Measurements from ENCODE around the gene CDIP1. TPM values are rescaled to one million over a fixed set of nuclear protein-coding genes. Genes with fewer than 3 reads are reported as not detected.

The CDIP1 gene
- total and polyA plus RNA-seq, 2 of the 8 experiments (the other 6 are each of a cell fraction or from before 2014, with no cell fraction given): 56.6 to 76.3 TPM

DNA sequence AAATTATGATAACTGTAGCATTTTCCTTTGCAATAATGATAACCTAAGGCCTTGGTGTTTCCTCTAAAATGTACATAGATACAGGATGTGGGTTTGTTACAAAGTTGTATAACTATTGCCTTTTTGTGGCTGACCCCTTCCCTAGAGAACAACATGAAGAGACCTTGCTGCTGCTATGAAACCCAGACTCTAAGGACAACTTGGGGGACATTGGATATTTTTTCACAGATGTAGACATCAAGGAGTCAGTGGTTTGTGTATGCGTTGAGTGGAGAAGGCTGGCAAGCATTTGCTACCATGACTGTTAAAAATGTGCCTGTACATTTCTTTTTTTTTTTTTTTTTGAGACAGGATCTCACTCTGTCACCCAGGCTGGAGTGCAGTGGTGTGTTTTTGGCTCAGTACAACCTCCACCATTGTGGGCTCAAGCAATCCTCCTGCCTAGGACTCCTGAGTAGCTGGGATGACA, 50.0 kb downstream of the CDIP1 start (continued):
- TF ChIP-seq, protein P1, sequence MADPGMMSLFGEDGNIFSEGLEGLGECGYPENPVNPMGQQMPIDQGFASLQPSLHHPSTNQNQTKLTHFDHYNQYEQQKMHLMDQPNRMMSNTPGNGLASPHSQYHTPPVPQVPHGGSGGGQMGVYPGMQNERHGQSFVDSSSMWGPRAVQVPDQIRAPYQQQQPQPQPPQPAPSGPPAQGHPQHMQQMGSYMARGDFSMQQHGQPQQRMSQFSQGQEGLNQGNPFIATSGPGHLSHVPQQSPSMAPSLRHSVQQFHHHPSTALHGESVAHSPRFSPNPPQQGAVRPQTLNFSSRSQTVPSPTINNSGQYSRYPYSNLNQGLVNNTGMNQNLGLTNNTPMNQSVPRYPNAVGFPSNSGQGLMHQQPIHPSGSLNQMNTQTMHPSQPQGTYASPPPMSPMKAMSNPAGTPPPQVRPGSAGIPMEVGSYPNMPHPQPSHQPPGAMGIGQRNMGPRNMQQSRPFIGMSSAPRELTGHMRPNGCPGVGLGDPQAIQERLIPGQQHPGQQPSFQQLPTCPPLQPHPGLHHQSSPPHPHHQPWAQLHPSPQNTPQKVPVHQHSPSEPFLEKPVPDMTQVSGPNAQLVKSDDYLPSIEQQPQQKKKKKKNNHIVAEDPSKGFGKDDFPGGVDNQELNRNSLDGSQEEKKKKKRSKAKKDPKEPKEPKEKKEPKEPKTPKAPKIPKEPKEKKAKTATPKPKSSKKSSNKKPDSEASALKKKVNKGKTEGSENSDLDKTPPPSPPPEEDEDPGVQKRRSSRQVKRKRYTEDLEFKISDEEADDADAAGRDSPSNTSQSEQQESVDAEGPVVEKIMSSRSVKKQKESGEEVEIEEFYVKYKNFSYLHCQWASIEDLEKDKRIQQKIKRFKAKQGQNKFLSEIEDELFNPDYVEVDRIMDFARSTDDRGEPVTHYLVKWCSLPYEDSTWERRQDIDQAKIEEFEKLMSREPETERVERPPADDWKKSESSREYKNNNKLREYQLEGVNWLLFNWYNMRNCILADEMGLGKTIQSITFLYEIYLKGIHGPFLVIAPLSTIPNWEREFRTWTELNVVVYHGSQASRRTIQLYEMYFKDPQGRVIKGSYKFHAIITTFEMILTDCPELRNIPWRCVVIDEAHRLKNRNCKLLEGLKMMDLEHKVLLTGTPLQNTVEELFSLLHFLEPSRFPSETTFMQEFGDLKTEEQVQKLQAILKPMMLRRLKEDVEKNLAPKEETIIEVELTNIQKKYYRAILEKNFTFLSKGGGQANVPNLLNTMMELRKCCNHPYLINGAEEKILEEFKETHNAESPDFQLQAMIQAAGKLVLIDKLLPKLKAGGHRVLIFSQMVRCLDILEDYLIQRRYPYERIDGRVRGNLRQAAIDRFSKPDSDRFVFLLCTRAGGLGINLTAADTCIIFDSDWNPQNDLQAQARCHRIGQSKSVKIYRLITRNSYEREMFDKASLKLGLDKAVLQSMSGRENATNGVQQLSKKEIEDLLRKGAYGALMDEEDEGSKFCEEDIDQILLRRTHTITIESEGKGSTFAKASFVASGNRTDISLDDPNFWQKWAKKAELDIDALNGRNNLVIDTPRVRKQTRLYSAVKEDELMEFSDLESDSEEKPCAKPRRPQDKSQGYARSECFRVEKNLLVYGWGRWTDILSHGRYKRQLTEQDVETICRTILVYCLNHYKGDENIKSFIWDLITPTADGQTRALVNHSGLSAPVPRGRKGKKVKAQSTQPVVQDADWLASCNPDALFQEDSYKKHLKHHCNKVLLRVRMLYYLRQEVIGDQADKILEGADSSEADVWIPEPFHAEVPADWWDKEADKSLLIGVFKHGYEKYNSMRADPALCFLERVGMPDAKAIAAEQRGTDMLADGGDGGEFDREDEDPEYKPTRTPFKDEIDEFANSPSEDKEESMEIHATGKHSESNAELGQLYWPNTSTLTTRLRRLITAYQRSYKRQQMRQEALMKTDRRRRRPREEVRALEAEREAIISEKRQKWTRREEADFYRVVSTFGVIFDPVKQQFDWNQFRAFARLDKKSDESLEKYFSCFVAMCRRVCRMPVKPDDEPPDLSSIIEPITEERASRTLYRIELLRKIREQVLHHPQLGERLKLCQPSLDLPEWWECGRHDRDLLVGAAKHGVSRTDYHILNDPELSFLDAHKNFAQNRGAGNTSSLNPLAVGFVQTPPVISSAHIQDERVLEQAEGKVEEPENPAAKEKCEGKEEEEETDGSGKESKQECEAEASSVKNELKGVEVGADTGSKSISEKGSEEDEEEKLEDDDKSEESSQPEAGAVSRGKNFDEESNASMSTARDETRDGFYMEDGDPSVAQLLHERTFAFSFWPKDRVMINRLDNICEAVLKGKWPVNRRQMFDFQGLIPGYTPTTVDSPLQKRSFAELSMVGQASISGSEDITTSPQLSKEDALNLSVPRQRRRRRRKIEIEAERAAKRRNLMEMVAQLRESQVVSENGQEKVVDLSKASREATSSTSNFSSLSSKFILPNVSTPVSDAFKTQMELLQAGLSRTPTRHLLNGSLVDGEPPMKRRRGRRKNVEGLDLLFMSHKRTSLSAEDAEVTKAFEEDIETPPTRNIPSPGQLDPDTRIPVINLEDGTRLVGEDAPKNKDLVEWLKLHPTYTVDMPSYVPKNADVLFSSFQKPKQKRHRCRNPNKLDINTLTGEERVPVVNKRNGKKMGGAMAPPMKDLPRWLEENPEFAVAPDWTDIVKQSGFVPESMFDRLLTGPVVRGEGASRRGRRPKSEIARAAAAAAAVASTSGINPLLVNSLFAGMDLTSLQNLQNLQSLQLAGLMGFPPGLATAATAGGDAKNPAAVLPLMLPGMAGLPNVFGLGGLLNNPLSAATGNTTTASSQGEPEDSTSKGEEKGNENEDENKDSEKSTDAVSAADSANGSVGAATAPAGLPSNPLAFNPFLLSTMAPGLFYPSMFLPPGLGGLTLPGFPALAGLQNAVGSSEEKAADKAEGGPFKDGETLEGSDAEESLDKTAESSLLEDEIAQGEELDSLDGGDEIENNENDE (IDR thresholded peaks at IDR 0.05; ENCODE audit: insufficient replicate concordance, low read length): no peak
- TF ChIP-seq CBX8 (IDR thresholded peaks at IDR 0.05; ENCODE audit: borderline replicate concordance, low read depth, low read length) (no peak), RFX5 (IDR thresholded peaks at IDR 0.05; ENCODE audit: borderline replicate concordance, low read depth, low read length) (no peak), JUN (IDR thresholded peaks at IDR 0.05; ENCODE audit: low read depth, low read length) (no peak)

Measured in H1 (cell line).